Fibroblast of the aortic adventitia (primary cell): ENCODE measurements around the gene GALNT15. TPM values are rescaled to one million over a fixed set of nuclear protein-coding genes. Genes with fewer than 3 reads are reported as not detected.
A peak's percentile ranks its signal among the peaks of the same experiment; 100 is the strongest.

Experiments used
- DNase-seq: peaks from one replicate; pipeline ENCODE4 v3.0.0-alpha.2; 2010; ENCODE audit warnings: low read depth
- H3K4me3 ChIP-seq: 2 replicates; pipeline ENCODE4 v1.5.1; 2011; ENCODE audit warnings: low read depth, mild to moderate bottlenecking, control low read depth, low read length, moderate library complexity
- CTCF ChIP-seq: IDR thresholded peaks from 2 replicates; pipeline ENCODE4 v1.5.1; 2011; ENCODE audit warnings: mild to moderate bottlenecking, low read length, control low read depth, inconsistent platforms; ENCODE audit not compliant: insufficient read depth
- total RNA-seq: library from RNA; depleted of rRNA; stranded (reverse); fragments of >200 nt; gene quantifications from 2 replicates; pipeline ENCODE4 v1.2.3, GENCODE V29; 2012; ENCODE audit warnings: low replicate concordance

The GALNT15 gene
- total RNA-seq, 1 donor = 10.9 TPM

GRCh38 chr3:16183601-16184270 is 9.3 kb downstream of the GALNT15 start:
- no peak for TF ChIP-seq CTCF
- no peak overlapping the region for H3K4me3 ChIP-seq
- peak; percentile 95 for DNase-seq

DNA sequence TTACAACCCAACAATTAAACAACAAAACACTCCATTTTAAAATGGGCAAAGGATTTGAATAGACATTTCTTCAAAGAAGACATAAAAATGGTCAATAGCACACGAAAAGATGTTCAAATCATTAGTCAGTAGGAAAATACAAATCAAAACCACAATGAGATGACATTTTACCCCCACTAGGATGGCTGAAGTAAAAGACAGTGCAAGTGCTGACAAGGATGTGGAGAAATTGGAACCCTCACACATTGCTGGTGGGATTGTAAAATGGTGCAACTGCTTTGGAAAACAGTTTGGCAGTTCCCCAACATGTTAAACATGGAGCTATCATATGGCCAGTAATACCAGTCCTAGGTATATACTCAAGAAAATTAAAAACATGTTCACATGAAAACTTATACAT is 11.6 kb downstream of the GALNT15 start:
- no peak for TF ChIP-seq CTCF
- DNase-seq = no peak
- H3K4me3 ChIP-seq = no peak overlapping the region

- no peak for DNase-seq
- no peak overlapping the region for H3K4me3 ChIP-seq
- TF ChIP-seq CTCF = no peak
These were observed 12.1 kb downstream of the GALNT15 start for GRCh38 chr3:16186565-16186964.

DNA sequence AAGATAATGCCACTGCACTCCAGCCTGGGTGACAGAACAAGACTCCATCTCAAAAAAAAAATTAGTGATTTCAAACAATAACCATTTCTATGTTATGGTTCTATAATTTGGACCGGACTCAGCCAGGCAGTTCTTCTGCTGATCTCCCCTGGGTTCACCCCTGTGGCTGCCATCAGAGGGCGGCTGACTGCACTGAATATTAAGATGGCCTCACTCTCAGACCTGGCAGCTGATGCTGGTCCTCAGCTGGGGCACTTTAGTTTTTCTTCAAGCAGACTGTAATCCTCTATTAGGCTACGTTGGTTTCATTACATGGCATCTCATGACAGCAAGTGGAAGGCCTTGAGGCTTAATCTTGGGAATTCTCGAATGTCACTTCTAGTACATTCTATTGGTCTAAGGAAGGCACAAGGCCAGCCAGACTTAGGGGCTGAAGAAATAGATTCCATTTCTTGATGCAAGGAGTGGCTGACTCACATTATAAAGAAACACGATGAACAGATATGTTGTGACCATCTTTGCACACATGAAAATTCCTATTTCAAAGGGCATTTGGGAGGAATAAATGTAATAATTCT is 12.8 kb downstream of the GALNT15 start:
- H3K4me3 ChIP-seq = no peak overlapping the region
- DNase-seq = no peak
- no peak for TF ChIP-seq CTCF

DNA sequence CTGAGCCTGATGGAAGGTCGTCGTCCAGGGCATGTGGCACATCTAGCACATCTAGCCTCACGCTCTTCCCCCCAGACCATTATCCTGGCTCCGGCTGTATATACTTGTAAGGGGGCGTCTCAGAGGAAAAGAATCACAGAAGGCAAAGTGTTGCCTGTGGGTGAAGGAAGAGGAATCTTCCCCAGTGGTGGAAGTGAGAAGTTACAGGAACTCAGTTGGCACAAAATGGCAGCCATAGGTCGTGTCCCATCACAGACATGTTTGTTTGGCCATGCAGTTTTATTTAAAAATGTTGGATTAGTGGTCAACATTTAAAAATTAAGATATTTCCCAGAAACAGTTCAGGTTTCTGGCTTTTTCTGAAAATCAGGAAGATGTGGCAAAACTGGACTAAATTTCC is 13.6 kb downstream of the GALNT15 start:
- DNase-seq = no peak
- no peak for TF ChIP-seq CTCF
- H3K4me3 ChIP-seq = no peak overlapping the region

DNA sequence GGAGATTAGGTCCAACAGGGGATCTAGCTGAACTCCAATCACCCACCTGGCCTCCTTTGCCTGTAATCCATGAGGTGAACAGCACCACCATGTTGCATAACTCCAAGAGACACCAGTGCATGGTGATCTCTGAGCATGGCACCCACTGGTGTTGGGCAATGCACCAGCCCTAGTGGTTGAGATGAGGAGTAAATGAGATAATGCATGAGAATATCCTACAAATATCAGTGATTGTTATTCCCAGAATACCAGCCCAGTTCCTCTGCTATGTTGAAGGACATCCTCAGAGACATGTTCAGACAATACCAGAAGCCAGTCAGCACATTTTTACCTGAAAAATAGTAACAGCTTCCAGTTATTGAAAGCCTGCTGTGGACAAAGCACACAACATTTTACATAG is 14.7 kb downstream of the GALNT15 start:
- DNase-seq = no peak
- TF ChIP-seq CTCF = no peak
- no peak overlapping the region for H3K4me3 ChIP-seq

DNA sequence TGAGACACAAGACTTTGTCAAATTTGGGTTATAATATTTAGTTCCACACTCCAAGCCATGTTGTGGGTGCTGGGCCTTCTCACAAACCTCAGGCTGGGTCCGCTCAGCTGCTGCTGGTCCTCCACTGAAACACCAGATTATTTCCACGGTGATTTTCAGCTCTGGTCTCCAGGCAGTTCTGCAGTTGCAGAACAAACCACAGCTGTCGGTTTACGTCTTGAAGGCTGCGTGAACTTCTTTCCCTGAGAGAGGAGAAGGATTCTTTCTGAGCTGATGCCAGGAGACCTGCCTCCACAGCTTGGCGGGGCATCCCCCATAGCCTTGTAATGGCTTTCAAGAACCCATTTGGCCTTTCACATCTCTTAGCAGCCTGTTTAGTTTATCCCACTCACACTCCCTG is 16.2 kb downstream of the GALNT15 start:
- no peak for DNase-seq
- H3K4me3 ChIP-seq = no peak overlapping the region
- TF ChIP-seq CTCF = no peak
